GM23338 (cell line): ENCODE data around the gene CTNNBIP1. TPM values are rescaled to one million over a fixed set of nuclear protein-coding genes. Genes with fewer than 3 reads are reported as not detected.

Source experiments
- ATAC-seq: fragments of 200-7000 bp; cut with Tn5 transposase; 3 replicates; pipeline ENCODE4 v1.9.1; 2020
- DNase-seq: peaks from one replicate; pipeline ENCODE4 v3.0.0-alpha.2; 2015; ENCODE audit warnings: low spot score
- H2AFZ ChIP-seq: fragments of 200-600 bp; sonication (generic); 2 replicates; pipeline ENCODE4 v1.8.0; 2016; ENCODE audit warnings: antibody characterized with exemption, mild to moderate bottlenecking, moderate library complexity
- H3F3A ChIP-seq: fragments of 200-600 bp; sonication (generic); replicated peaks from 2 replicates; pipeline ENCODE4 v1.8.0; 2017; ENCODE audit warnings: antibody characterized with exemption, mixed run types, low read depth
- H3K27ac ChIP-seq: fragments of 200-600 bp; sonication (generic); 2 replicates; pipeline ENCODE4 v1.6.1; 2016; ENCODE audit warnings: low read depth
- H3K27me3 ChIP-seq: fragments of 200-600 bp; sonication (generic); 2 replicates; pipeline ENCODE4 v1.8.0; 2016; ENCODE audit warnings: mild to moderate bottlenecking, mixed run types, moderate library complexity; ENCODE audit not compliant: insufficient read depth
- H3K36me3 ChIP-seq: fragments of 200-600 bp; sonication (generic); 2 replicates; pipeline ENCODE4 v1.8.0; 2016; ENCODE audit warnings: mild to moderate bottlenecking; ENCODE audit not compliant: insufficient read depth
- H3K4me1 ChIP-seq: fragments of 200-600 bp; sonication (generic); 2 replicates; pipeline ENCODE4 v1.8.0; 2016; ENCODE audit warnings: mild to moderate bottlenecking, moderate library complexity; ENCODE audit not compliant: insufficient read depth
- H3K4me2 ChIP-seq: fragments of 200-600 bp; sonication (generic); 2 replicates; pipeline ENCODE4 v1.7.1; 2017; ENCODE audit warnings: mixed run types
- H3K4me3 ChIP-seq: fragments of 200-600 bp; sonication (generic); 2 replicates; pipeline ENCODE4 v1.6.1; 2016; ENCODE audit warnings: mixed run types
- H3K79me2 ChIP-seq: fragments of 200-600 bp; sonication (generic); replicated peaks from 2 replicates; pipeline ENCODE4 v1.8.0; 2017; ENCODE audit warnings: mild to moderate bottlenecking; ENCODE audit not compliant: insufficient read depth
- H3K9me2 ChIP-seq: fragments of 200-600 bp; sonication (generic); 2 replicates; pipeline ENCODE4 v1.8.0; 2017; ENCODE audit not compliant: insufficient read depth
- H4K20me1 ChIP-seq: fragments of 200-600 bp; sonication (generic); replicated peaks from 2 replicates; pipeline ENCODE4 v1.8.0; 2017; ENCODE audit warnings: mild to moderate bottlenecking; ENCODE audit not compliant: insufficient read depth
- H3K27ac Mint-ChIP-seq: 2 replicates; pipeline ENCODE4 v1.8.0; 2020; ENCODE audit warnings: inconsistent platforms, mild to moderate bottlenecking, moderate library complexity, mixed read lengths
- H3K27me3 Mint-ChIP-seq: 3 replicates; pipeline ENCODE4 v1.8.0; 2022; ENCODE audit warnings: low read depth, mild to moderate bottlenecking, moderate library complexity, mixed read lengths, inconsistent platforms; ENCODE audit not compliant: insufficient read depth, poor library complexity
- H3K36me3 Mint-ChIP-seq: 3 replicates; pipeline ENCODE4 v1.8.0; 2021; ENCODE audit warnings: low read depth, mild to moderate bottlenecking, inconsistent platforms, moderate library complexity, mixed read lengths
- H3K4me1 Mint-ChIP-seq: 3 replicates; pipeline ENCODE4 v1.8.0; 2020; ENCODE audit warnings: mild to moderate bottlenecking, inconsistent platforms, mixed read lengths
- H3K4me3 Mint-ChIP-seq: 3 replicates; pipeline ENCODE4 v1.8.0; 2021; ENCODE audit warnings: moderate library complexity, mild to moderate bottlenecking, inconsistent platforms, mixed read lengths
- H3K9me3 Mint-ChIP-seq: 3 replicates; pipeline ENCODE4 v1.8.0; 2020; ENCODE audit warnings: moderate library complexity, mild to moderate bottlenecking, inconsistent platforms, mixed read lengths
- EZH2 ChIP-seq: fragments of 200-600 bp; sonication (generic); IDR thresholded peaks from one replicate; pipeline ENCODE4 v1.8.0; 2017; ENCODE audit warnings: antibody characterized with exemption, mild to moderate bottlenecking, low read depth; ENCODE audit not compliant: unreplicated experiment
- EZH2phosphoT487 ChIP-seq: fragments of 200-600 bp; sonication (generic); IDR thresholded peaks from one replicate; pipeline ENCODE4 v1.8.1; 2018; ENCODE audit warnings: antibody characterized with exemption; ENCODE audit not compliant: unreplicated experiment
- JUNB ChIP-seq: IDR thresholded peaks from one replicate; pipeline ENCODE4 v1.6.1; 2016; ENCODE audit warnings: antibody characterized with exemption; ENCODE audit not compliant: unreplicated experiment
- NANOG ChIP-seq: IDR thresholded peaks from 2 replicates; pipeline ENCODE4 v1.6.1; 2016; ENCODE audit warnings: antibody characterized with exemption, borderline replicate concordance
- POLR2AphosphoS5 ChIP-seq: IDR thresholded peaks from 2 replicates; pipeline ENCODE4 v1.6.1; 2016; ENCODE audit warnings: antibody characterized with exemption, low read depth
- ZNF114 ChIP-seq: fragments of 250-450 bp; sonication (Bioruptor Pico); IDR thresholded peaks from 2 replicates; pipeline ENCODE4 v1.5.0; 2020; ENCODE audit warnings: mild to moderate bottlenecking, moderate library complexity
- ZNF331 ChIP-seq: fragments of 250-450 bp; sonication (Bioruptor Pico); IDR thresholded peaks from 2 replicates; pipeline ENCODE4 v1.5.0; 2020; ENCODE audit warnings: low read depth, mild to moderate bottlenecking, moderate library complexity
- polyA plus RNA-seq: library from polyadenylated mRNA; unstranded; fragments of >200 nt; fragmentation: Nextera tagmentation; extraction: Ambion mirVana; gene quantifications from 2 replicates; pipeline ENCODE4 v1.2.1, GENCODE V29; 2016
- total RNA-seq: library from RNA; depleted of rRNA; stranded (reverse); fragments of >200 nt; shearing (Covaris generic); gene quantifications from 2 replicates; pipeline ENCODE4 v1.2.3, GENCODE V29; 2014
- TF ChIP-seq, protein P1 (sequence below): IDR thresholded peaks from one replicate; pipeline ENCODE4 v1.6.1; 2018; ENCODE audit warnings: antibody characterized with exemption; ENCODE audit not compliant: unreplicated experiment
- TF ChIP-seq, protein P2 (sequence below): fragments of 250-450 bp; sonication (Bioruptor Pico); IDR thresholded peaks from 2 replicates; pipeline ENCODE4 v1.5.0; 2020; ENCODE audit warnings: mild to moderate bottlenecking, moderate library complexity
- TF ChIP-seq, protein P3 (sequence below), 2 experiments: fragments of 200-600 bp in 1 of 2; sonication (generic) in 1 of 2; conservative IDR thresholded peaks; 2 replicates each; pipeline versions ENCODE4 v1.5.1 to v1.6.1; 2016 to 2017; ENCODE audit warnings: antibody characterized with exemption in 2 of 2, low read depth in 2 of 2, mild to moderate bottlenecking in 2 of 2, moderate library complexity in 1 of 2
- TF ChIP-seq, protein P4 (sequence below): IDR thresholded peaks from 2 replicates; pipeline ENCODE4 v1.6.1; 2016; ENCODE audit warnings: antibody characterized with exemption

The CTNNBIP1 gene
- total and polyA plus RNA-seq, 2 experiments from 2014 or later = 30.3 to 55.1 TPM

DNA sequence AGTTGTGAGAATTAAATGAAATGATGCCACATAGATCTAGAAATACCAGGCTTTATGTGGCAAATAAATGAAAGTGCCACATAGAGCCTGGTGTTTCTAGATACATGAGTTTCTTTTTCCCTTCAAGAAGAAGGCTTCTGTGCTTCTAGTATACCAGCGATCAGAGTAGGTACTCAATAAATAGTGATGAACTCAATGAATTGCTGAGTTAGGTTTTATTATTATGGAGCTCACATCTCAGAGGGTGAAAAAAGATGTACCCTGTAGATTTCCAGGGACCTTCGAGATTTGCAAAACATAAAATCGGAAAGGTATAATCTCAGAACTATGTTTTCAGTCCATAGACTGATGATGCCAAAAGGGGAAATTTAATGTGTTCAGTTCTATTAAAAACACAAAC lies 84.0 kb downstream of the CTNNBIP1 start:
- Mint-ChIP-seq H3K27ac (no peak overlapping the region), H3K27me3 (peaks cover 23% of the 10 kb centered on the region), H3K9me3 (no peaks in the 10 kb centered on the region), H3K36me3 (peaks cover 4% of the 10 kb centered on the region; the same call in 2 of the 3 replicates), H3K4me3 (no peak overlapping the region), H3K4me1 (peaks cover 37% of the 10 kb centered on the region)
- no peak for DNase-seq
- no peak overlapping the region for H3K27ac ChIP-seq
- H3K27me3 ChIP-seq = peaks cover 43% of the 10 kb centered on the region
- no peak for ATAC-seq
- no peaks in the 10 kb centered on the region for H3K36me3 ChIP-seq
- TF ChIP-seq JUNB (no peak), EZH2 (no peak), ZNF331 (no peak), POLR2AphosphoS5 (no peak), EZH2phosphoT487 (no peak), NANOG (no peak), ZNF114 (CRISPR knock-in tag) (no peak)
- TF ChIP-seq, protein P1, sequence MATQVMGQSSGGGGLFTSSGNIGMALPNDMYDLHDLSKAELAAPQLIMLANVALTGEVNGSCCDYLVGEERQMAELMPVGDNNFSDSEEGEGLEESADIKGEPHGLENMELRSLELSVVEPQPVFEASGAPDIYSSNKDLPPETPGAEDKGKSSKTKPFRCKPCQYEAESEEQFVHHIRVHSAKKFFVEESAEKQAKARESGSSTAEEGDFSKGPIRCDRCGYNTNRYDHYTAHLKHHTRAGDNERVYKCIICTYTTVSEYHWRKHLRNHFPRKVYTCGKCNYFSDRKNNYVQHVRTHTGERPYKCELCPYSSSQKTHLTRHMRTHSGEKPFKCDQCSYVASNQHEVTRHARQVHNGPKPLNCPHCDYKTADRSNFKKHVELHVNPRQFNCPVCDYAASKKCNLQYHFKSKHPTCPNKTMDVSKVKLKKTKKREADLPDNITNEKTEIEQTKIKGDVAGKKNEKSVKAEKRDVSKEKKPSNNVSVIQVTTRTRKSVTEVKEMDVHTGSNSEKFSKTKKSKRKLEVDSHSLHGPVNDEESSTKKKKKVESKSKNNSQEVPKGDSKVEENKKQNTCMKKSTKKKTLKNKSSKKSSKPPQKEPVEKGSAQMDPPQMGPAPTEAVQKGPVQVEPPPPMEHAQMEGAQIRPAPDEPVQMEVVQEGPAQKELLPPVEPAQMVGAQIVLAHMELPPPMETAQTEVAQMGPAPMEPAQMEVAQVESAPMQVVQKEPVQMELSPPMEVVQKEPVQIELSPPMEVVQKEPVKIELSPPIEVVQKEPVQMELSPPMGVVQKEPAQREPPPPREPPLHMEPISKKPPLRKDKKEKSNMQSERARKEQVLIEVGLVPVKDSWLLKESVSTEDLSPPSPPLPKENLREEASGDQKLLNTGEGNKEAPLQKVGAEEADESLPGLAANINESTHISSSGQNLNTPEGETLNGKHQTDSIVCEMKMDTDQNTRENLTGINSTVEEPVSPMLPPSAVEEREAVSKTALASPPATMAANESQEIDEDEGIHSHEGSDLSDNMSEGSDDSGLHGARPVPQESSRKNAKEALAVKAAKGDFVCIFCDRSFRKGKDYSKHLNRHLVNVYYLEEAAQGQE = no peak
- TF ChIP-seq, protein P2, sequence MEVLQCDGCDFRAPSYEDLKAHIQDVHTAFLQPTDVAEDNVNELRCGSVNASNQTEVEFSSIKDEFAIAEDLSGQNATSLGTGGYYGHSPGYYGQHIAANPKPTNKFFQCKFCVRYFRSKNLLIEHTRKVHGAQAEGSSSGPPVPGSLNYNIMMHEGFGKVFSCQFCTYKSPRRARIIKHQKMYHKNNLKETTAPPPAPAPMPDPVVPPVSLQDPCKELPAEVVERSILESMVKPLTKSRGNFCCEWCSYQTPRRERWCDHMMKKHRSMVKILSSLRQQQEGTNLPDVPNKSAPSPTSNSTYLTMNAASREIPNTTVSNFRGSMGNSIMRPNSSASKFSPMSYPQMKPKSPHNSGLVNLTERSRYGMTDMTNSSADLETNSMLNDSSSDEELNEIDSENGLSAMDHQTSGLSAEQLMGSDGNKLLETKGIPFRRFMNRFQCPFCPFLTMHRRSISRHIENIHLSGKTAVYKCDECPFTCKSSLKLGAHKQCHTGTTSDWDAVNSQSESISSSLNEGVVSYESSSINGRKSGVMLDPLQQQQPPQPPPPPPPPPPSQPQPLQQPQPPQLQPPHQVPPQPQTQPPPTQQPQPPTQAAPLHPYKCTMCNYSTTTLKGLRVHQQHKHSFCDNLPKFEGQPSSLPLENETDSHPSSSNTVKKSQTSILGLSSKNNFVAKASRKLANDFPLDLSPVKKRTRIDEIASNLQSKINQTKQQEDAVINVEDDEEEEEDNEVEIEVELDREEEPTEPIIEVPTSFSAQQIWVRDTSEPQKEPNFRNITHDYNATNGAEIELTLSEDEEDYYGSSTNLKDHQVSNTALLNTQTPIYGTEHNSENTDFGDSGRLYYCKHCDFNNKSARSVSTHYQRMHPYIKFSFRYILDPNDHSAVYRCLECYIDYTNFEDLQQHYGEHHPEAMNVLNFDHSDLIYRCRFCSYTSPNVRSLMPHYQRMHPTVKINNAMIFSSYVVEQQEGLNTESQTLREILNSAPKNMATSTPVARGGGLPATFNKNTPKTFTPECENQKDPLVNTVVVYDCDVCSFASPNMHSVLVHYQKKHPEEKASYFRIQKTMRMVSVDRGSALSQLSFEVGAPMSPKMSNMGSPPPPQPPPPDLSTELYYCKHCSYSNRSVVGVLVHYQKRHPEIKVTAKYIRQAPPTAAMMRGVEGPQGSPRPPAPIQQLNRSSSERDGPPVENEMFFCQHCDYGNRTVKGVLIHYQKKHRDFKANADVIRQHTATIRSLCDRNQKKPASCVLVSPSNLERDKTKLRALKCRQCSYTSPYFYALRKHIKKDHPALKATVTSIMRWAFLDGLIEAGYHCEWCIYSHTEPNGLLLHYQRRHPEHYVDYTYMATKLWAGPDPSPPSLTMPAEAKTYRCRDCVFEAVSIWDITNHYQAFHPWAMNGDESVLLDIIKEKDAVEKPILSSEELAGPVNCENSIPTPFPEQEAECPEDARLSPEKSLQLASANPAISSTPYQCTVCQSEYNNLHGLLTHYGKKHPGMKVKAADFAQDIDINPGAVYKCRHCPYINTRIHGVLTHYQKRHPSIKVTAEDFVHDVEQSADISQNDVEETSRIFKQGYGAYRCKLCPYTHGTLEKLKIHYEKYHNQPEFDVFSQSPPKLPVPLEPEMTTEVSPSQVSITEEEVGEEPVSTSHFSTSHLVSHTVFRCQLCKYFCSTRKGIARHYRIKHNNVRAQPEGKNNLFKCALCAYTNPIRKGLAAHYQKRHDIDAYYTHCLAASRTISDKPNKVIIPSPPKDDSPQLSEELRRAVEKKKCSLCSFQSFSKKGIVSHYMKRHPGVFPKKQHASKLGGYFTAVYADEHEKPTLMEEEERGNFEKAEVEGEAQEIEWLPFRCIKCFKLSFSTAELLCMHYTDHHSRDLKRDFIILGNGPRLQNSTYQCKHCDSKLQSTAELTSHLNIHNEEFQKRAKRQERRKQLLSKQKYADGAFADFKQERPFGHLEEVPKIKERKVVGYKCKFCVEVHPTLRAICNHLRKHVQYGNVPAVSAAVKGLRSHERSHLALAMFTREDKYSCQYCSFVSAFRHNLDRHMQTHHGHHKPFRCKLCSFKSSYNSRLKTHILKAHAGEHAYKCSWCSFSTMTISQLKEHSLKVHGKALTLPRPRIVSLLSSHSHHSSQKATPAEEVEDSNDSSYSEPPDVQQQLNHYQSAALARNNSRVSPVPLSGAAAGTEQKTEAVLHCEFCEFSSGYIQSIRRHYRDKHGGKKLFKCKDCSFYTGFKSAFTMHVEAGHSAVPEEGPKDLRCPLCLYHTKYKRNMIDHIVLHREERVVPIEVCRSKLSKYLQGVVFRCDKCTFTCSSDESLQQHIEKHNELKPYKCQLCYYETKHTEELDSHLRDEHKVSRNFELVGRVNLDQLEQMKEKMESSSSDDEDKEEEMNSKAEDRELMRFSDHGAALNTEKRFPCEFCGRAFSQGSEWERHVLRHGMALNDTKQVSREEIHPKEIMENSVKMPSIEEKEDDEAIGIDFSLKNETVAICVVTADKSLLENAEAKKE = no peak
- TF ChIP-seq, protein P3, sequence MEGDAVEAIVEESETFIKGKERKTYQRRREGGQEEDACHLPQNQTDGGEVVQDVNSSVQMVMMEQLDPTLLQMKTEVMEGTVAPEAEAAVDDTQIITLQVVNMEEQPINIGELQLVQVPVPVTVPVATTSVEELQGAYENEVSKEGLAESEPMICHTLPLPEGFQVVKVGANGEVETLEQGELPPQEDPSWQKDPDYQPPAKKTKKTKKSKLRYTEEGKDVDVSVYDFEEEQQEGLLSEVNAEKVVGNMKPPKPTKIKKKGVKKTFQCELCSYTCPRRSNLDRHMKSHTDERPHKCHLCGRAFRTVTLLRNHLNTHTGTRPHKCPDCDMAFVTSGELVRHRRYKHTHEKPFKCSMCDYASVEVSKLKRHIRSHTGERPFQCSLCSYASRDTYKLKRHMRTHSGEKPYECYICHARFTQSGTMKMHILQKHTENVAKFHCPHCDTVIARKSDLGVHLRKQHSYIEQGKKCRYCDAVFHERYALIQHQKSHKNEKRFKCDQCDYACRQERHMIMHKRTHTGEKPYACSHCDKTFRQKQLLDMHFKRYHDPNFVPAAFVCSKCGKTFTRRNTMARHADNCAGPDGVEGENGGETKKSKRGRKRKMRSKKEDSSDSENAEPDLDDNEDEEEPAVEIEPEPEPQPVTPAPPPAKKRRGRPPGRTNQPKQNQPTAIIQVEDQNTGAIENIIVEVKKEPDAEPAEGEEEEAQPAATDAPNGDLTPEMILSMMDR (conservative IDR thresholded peaks at IDR 0.05; ENCODE audit: low read depth in 2 of 2) = no peak
- TF ChIP-seq, protein P4, sequence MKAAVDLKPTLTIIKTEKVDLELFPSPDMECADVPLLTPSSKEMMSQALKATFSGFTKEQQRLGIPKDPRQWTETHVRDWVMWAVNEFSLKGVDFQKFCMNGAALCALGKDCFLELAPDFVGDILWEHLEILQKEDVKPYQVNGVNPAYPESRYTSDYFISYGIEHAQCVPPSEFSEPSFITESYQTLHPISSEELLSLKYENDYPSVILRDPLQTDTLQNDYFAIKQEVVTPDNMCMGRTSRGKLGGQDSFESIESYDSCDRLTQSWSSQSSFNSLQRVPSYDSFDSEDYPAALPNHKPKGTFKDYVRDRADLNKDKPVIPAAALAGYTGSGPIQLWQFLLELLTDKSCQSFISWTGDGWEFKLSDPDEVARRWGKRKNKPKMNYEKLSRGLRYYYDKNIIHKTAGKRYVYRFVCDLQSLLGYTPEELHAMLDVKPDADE = no peak
- H3K4me3 ChIP-seq = 0 out of 2 replicates have a peak overlapping the region, but pooled peaks have one; percentile 87
- peaks cover 24% of the 10 kb centered on the region; the same call in 1 of the 2 replicates for H3F3A ChIP-seq
- H2AFZ ChIP-seq = no peak overlapping the region
- peaks cover 18% of the 10 kb centered on the region; the same call in 1 of the 2 replicates for H4K20me1 ChIP-seq
- no peaks in the 10 kb centered on the region for H3K9me2 ChIP-seq
- peaks cover 21% of the 10 kb centered on the region for H3K79me2 ChIP-seq
- peaks cover 19% of the 10 kb centered on the region for H3K4me1 ChIP-seq
- peak overlapping the region; percentile 96 for H3K4me2 ChIP-seq
